Measurements from ENCODE around the gene FICD. TPM values are rescaled to one million over a fixed set of nuclear protein-coding genes. Genes with fewer than 3 reads are reported as not detected.

Gene FICD
- total RNA-seq, 1 donor, result 9.9 TPM

GRCh38 chr12:108523365-108523764 is 8.3 kb downstream of the FICD start:
- no peak for DNase-seq (ENCODE audit: low read depth)
- no peak for TF ChIP-seq CTCF (IDR thresholded peaks at IDR 0.05; ENCODE audit: insufficient read depth, low read depth, low read length)
- no peak overlapping the region for H3K4me3 ChIP-seq (ENCODE audit: low read depth, low read length)

GRCh38 chr12:108525681-108526080 is 10.6 kb downstream of the FICD start:
- TF ChIP-seq CTCF (IDR thresholded peaks at IDR 0.05; ENCODE audit: insufficient read depth, low read depth, low read length), result no peak
- no peak for DNase-seq (ENCODE audit: low read depth)
- no peak overlapping the region for H3K4me3 ChIP-seq (ENCODE audit: low read depth, low read length)

- TF ChIP-seq CTCF (IDR thresholded peaks at IDR 0.05; ENCODE audit: insufficient read depth, low read depth, low read length), result peak; percentile 15
- H3K4me3 ChIP-seq (ENCODE audit: low read depth, low read length), result no peak overlapping the region
- DNase-seq (ENCODE audit: low read depth), result peak; percentile 10
Measured at GRCh38 chr12:108526482-108527165, 11.5 kb downstream of the FICD start.

GRCh38 chr12:108527166-108527496 is 12.1 kb downstream of the FICD start:
- no peak overlapping the region for H3K4me3 ChIP-seq (ENCODE audit: low read depth, low read length)
- no peak for TF ChIP-seq CTCF (IDR thresholded peaks at IDR 0.05; ENCODE audit: insufficient read depth, low read depth, low read length)
- no peak for DNase-seq (ENCODE audit: low read depth)

- no peak for DNase-seq (ENCODE audit: low read depth)
- H3K4me3 ChIP-seq (ENCODE audit: low read depth, low read length), result no peak overlapping the region
- no peak for TF ChIP-seq CTCF (IDR thresholded peaks at IDR 0.05; ENCODE audit: insufficient read depth, low read depth, low read length)
Measured at GRCh38 chr12:108530161-108530560, 15.1 kb downstream of the FICD start.

- TF ChIP-seq CTCF (IDR thresholded peaks at IDR 0.05; ENCODE audit: insufficient read depth, low read depth, low read length), result no peak
- DNase-seq (ENCODE audit: low read depth), result no peak
- H3K4me3 ChIP-seq (ENCODE audit: low read depth, low read length), result no peak overlapping the region
Measured at GRCh38 chr12:108531929-108532848, 17.1 kb downstream of the FICD start.

Data from fibroblast of villous mesenchyme (primary cell).